H4 (cell line): ENCODE results near the gene C20orf96. TPM values are rescaled to one million over a fixed set of nuclear protein-coding genes. Genes with fewer than 3 reads are reported as not detected.
"Not testable (repeated sequence)": the region's sequence is repeated elsewhere in the genome, so short reads cannot be mapped to it uniquely, and the experiment has no call there.

Experiments used
- DNase-seq: peaks from one replicate; pipeline ENCODE4 v3.0.0-alpha.2; 2015; ENCODE audit warnings: low spot score
- total RNA-seq: library from RNA; depleted of rRNA; stranded (reverse); fragments of >200 nt; shearing (Covaris generic); gene quantifications from 2 replicates; pipeline ENCODE4 v1.2.3, GENCODE V29; 2014; rRNA removed

C20orf96 gene, protein sequence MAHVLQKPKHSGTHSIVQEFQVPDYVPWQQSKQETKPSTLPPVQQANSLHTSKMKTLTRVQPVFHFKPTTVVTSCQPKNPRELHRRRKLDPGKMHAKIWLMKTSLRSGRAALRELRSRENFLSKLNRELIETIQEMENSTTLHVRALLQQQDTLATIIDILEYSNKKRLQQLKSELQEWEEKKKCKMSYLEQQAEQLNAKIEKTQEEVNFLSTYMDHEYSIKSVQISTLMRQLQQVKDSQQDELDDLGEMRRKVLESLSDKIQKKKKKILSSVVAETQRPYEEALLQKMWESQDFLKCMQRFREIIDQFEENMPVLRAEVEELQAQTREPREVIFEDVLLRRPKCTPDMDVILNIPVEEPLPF
- total RNA-seq = 1.6 TPM in 2 replicates

DNA sequence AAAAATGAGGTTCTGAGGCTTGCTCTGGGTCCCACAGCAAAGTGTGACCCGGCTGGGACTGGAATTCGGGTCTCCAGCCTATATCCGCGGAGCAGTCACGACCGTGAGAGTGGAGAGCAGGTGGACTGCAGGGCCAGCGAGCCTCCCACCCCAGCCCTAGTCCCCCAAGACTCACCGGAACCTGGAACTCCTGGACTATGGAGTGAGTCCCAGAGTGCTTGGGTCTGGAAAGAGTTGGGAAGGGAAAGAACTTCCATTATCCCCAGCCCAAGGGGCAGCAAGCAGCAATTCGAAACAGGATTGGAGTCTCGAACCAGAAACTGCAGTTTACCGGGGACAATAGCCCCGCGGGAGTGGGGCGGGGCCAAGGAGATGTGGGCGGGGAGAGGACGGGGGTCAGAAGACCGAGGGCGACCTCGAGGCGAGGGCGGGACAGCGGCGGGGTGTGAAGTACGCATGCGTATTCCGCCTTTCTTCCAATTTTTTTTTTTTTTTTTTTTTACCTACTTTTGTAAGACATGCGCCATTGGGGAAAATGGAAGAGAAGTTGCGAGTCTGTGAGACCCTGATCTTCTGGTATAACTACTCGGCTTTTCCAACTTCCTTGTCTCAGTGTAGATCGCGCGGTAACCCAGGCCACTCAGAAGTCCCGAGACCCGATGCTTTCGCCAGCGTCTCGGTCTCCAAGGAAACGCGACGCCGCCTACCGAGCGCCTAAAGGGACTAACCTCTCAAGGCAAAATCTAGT lies at the start of gene C20orf96:
C20orf96 (minus strand) TSS at position 667 of the 748 bp plus-strand sequence; CDS start at position 527, 140 bp downstream.
- peak; percentile 90 for DNase-seq

GRCh38 chr20:336040-336439 lies 45.5 kb upstream of the C20orf96 start:
- not testable (repeated sequence) for DNase-seq

GRCh38 chr20:334578-334977 lies 44.0 kb upstream of the C20orf96 start:
- DNase-seq = no peak

DNA sequence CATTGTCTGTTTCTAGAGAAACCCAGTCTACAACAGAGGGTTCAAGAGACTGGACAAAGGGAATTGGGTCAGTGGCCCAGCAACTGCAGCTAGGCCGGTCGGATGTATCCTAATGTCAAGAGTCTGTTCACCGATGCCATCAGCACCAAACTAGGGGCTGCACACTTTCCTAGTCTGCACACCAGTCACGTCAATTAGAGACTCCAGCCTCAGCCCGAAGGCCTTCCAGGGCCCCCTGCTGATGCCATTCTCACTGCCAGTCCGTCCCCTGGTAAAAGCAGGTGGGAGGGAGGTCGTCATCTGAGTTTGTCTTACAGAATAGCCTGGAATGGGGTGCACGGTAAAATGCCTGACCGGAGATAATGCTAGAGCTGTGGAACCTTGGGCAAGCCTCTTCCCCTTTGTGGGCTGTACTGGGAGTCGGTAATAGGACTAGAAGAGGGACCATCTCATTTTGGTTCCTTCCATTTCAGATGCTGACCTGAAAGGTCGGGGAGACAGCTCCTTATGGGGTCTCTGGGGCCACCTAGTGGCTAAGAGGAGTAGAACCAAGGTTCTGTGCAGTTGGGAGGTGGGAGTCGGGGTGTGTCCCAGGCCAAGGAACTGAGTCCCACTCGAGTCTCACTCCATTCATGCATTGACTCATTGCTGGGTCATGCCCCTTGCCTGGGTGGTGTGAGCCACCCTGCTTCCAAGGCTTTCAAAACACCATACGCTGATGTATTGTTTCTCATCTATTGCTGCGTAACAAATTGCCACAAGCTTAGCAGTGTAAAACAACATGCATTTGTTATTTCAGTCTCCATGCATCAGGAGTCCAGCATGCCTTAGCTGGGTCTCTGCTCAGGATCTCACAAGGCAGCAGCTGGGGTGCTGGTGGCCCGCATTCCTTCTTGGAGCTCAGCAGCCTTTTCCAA lies 39.9 kb upstream of the C20orf96 start:
- DNase-seq = peak; percentile 46

DNA sequence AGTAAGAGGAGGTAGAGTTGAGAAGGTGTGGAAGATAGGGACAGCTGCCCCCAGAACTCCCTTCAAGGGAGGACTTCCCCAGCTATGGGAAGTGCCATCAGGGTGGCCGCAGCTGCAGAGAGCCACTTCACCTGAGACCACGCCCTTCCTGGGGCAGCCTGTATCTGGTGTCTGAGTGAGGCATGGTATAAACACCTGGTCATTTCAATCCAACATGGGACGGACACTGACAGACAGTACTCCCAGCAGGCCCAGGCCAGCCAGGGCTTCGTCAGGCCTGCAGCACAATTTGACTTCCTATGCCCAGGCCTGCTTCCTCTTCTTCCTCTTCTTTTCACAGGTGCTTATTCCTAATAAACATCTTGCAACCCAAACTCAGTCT lies 39.3 kb upstream of the C20orf96 start:
- no peak for DNase-seq

- DNase-seq = no peak
These were observed 38.6 kb upstream of the C20orf96 start for GRCh38 chr20:328975-329695.

GRCh38 chr20:328027-328974 lies 37.8 kb upstream of the C20orf96 start:
- DNase-seq = no peak

- peak; percentile 90 for DNase-seq
These were observed 36.9 kb upstream of the C20orf96 start for GRCh38 chr20:327186-328026.

GRCh38 chr20:326645-327185 lies 36.2 kb upstream of the C20orf96 start:
- DNase-seq = no peak

DNA sequence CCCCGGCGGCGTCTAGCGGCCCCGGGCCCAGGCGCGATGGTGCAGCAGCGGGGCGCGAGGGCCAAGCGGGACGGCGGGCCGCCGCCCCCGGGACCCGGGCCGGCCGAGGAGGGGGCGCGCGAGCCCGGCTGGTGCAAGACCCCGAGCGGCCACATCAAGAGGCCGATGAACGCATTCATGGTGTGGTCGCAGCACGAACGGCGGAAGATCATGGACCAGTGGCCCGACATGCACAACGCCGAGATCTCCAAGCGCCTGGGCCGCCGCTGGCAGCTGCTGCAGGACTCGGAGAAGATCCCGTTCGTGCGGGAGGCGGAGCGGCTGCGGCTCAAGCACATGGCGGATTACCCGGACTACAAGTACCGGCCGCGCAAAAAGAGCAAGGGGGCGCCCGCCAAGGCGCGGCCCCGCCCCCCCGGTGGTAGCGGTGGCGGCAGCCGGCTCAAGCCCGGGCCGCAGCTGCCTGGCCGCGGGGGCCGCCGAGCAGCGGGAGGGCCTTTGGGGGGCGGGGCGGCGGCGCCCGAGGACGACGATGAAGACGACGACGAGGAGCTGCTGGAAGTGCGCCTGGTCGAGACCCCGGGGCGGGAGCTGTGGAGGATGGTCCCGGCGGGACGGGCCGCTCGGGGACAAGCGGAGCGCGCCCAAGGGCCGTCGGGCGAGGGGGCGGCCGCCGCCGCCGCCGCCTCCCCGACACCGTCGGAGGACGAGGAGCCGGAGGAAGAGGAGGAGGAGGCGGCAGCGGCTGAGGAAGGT lies 35.5 kb upstream of the C20orf96 start:
- peak; percentile 52 for DNase-seq

DNA sequence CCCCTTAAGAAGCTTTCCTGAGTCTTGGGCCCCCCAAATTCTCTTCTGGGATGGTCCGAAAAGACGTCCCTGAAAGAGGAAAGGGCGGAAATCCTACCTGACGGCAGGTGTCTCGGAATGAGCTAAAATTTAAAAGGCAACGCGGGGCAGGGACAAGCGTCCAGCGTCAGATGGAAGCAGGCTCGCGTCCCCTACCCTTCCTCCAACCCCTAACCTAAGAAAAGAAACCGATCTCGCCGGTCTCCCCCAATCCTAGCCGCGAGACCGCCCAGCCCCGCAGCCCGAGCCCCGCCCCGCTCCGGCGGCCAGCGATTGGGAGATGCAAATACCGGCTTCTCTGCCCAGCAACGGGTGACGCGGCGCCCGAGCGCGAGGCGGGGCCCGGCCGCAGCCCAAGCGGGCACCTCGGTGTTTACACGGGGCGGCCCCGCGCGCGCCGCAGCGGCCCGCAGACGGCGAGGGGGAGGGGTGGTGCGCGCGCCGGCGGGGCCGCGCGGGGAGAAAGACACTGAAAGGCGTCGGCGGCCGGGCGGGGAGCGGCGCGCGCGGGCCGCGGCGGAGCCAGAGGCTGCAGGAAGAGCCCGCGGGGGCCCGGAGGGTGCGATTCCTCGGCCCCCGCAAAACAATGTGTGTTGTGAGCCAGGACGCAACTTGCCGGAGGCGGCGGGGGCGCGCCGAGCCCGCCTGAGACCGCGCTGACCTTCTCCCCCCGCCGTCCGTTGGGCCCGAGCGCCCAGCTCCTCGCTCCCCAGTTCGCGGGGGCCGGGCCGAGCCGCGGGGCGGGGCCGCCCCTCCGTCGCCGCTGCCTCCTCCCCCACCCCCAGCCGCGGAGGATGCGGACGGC lies 34.7 kb upstream of the C20orf96 start, which contains the start of gene SOX12:
SOX12 (plus strand) TSS at position 508 of the 844 bp plus-strand sequence. CDS start 373 bp downstream, outside the sequence.
- DNase-seq = peak; percentile 88

DNA sequence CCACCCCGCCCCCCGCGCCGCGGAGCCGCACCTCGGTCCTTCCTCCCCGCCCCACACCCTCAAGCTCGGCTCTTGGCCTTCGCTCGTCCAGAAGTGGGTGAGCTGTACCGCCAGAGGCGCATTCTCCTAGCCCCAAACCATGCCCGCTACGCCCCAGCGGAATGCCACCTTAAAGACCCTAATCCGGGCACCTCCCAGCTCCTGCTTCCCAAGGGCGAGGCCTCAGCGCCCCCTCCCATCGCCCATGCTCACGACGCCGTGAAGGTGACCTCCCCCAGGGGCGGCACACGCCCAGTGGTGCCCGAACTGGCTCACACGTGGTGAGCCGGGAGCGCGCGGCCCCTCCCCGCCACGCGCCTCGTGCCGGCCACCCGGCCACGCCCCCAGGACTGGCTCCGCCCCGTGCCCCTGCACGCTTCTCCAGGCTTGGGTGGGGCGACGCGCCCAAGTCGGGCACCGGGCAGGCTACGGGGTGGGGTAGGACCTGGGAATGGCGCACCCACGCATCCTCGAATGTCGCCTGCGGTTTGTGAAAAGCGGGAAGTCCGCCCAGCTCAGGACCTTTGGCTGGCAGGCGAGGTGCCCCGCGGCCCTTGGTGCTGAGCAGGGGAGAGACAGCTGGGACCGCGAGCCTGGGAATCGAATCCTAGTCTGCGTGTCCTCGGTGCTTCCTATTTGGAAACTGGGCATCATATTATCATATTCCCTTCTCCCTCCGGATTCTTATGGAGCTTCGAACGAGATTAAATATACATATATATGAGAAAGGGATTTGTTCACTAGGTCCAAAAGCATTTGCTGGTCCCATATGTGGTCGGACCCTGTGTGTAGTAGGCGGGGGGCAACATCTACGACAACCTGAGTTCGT lies 33.9 kb upstream of the C20orf96 start:
- peak; percentile 86 for DNase-seq

GRCh38 chr20:316316-317068 lies 25.9 kb upstream of the C20orf96 start:
- no peak for DNase-seq

DNA sequence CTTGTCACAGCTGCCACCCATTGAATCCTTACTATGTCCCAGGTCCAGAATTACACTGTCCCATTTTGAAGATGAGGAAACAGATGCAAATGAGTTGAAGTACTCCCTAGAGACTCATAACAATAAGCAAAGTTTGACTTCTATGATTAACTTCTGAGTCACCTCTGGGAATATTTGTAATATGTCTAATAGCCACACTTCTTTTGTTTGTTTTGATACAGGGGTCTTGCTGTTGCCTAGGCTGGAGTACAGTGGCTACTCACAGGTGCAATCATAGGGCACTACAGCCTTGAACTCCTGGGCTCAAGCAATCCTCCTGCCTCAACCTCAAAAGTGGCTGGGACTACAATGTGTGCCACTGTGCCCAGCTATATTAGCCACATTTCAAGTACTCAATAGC lies 23.4 kb upstream of the C20orf96 start:
- DNase-seq = no peak

- DNase-seq = no peak
These were observed 22.9 kb upstream of the C20orf96 start for GRCh38 chr20:313402-313801.
